WTC11 (cell line): ENCODE measurements around the gene FAM187B. TPM values are rescaled to one million over a fixed set of nuclear protein-coding genes. Genes with fewer than 3 reads are reported as not detected.

Experiments used
- ATAC-seq: fragments of 200-7000 bp; cut with Tn5 transposase; 2 replicates; pipeline ENCODE4 v1.10.0; 2021; ENCODE audit warnings: mild to moderate bottlenecking, moderate library complexity
- CTCF ChIA-PET: fragments of 300-600 bp; sonication (Branson Sonifier 250); formaldehyde crosslinking; loops from one replicate; lab custom pipeline; 2021; ENCODE audit warnings: antibody characterized with exemption; lab: Charles Lee
- POLR2A ChIA-PET: fragments of 350-600 bp; sonication (Branson Sonifier 250); formaldehyde crosslinking; loops from one replicate; lab custom pipeline; 2021; ENCODE audit warnings: antibody characterized with exemption; lab: Charles Lee
- DNase-seq: peaks from one replicate; pipeline ENCODE4 v3.0.0; 2021; ENCODE audit warnings: low spot score
- H3K27ac Mint-ChIP-seq: 2 replicates; pipeline ENCODE4 v1.8.0; 2021; ENCODE audit warnings: mixed read lengths
- H3K27me3 Mint-ChIP-seq: 2 replicates; pipeline ENCODE4 v1.8.0; 2021; ENCODE audit warnings: low read depth, mild to moderate bottlenecking, moderate library complexity, mixed read lengths
- H3K36me3 Mint-ChIP-seq: 2 replicates; pipeline ENCODE4 v1.8.0; 2021; ENCODE audit warnings: mixed read lengths
- H3K4me1 Mint-ChIP-seq: 2 replicates; pipeline ENCODE4 v1.8.0; 2022; ENCODE audit warnings: mixed read lengths
- H3K4me3 Mint-ChIP-seq: 2 replicates; pipeline ENCODE4 v1.8.0; 2021; ENCODE audit warnings: mild to moderate bottlenecking, moderate library complexity, mixed read lengths
- H3K9me3 Mint-ChIP-seq: 2 replicates; pipeline ENCODE4 v1.8.0; 2021; ENCODE audit warnings: mixed read lengths
- ARID4B ChIP-seq: sonication (generic); formaldehyde crosslinking; IDR thresholded peaks from 2 replicates; pipeline ENCODE4 v1.8.0; 2023; ENCODE audit warnings: missing genetic modification reagents, mild to moderate bottlenecking, borderline replicate concordance
- ATF6 ChIP-seq: sonication (generic); formaldehyde crosslinking; IDR thresholded peaks from 2 replicates; pipeline ENCODE4 v1.8.1; 2023; ENCODE audit warnings: mild to moderate bottlenecking, missing genetic modification reagents
- CREB1 ChIP-seq: sonication (generic); formaldehyde crosslinking; IDR thresholded peaks from 2 replicates; pipeline ENCODE4 v1.8.0; 2023; ENCODE audit warnings: mild to moderate bottlenecking, missing genetic modification reagents
- ESRRA ChIP-seq: sonication (generic); formaldehyde crosslinking; IDR thresholded peaks from 2 replicates; pipeline ENCODE4 v1.8.1; 2022; ENCODE audit warnings: mild to moderate bottlenecking, missing genetic modification reagents, borderline replicate concordance
- FOXK1 ChIP-seq: sonication (generic); formaldehyde crosslinking; IDR thresholded peaks from 2 replicates; pipeline ENCODE4 v1.8.0; 2022; ENCODE audit warnings: mild to moderate bottlenecking, moderate library complexity, missing genetic modification reagents
- GRHL2 ChIP-seq: fragments of 250-450 bp; sonication (Bioruptor Pico); IDR thresholded peaks from 2 replicates; pipeline ENCODE4 v1.8.0; 2022; ENCODE audit warnings: mild to moderate bottlenecking, moderate library complexity; ENCODE audit not compliant: insufficient replicate concordance, severe bottlenecking
- GTF2I ChIP-seq: fragments of 250-450 bp; sonication (Bioruptor Pico); conservative IDR thresholded peaks from 2 replicates; pipeline ENCODE4 v1.4.0; 2021; ENCODE audit warnings: mild to moderate bottlenecking
- JAZF1 ChIP-seq: fragments of 250-450 bp; sonication (Bioruptor Pico); IDR thresholded peaks from 2 replicates; pipeline ENCODE4 v1.9.0; 2021; ENCODE audit warnings: moderate library complexity, mild to moderate bottlenecking, inconsistent platforms
- KAT7 ChIP-seq: sonication (generic); formaldehyde crosslinking; IDR thresholded peaks from 2 replicates; pipeline ENCODE4 v1.8.1; 2023; ENCODE audit warnings: missing genetic modification reagents, mild to moderate bottlenecking, borderline replicate concordance
- MXD4 ChIP-seq: fragments of 250-450 bp; sonication (Bioruptor Pico); IDR thresholded peaks from 2 replicates; pipeline ENCODE4 v1.8.0; 2021; ENCODE audit warnings: mild to moderate bottlenecking, moderate library complexity, borderline replicate concordance
- MYBL2 ChIP-seq: sonication (generic); formaldehyde crosslinking; IDR thresholded peaks from 2 replicates; pipeline ENCODE4 v1.8.1; 2023; ENCODE audit warnings: mild to moderate bottlenecking, moderate library complexity, missing genetic modification reagents
- OVOL2 ChIP-seq: fragments of 250-450 bp; sonication (Bioruptor Pico); IDR thresholded peaks from 2 replicates; pipeline ENCODE4 v1.9.0; 2021; ENCODE audit warnings: mild to moderate bottlenecking, borderline replicate concordance
- SP1 ChIP-seq: sonication (generic); formaldehyde crosslinking; conservative IDR thresholded peaks from 2 replicates; pipeline ENCODE4 v1.8.1; 2022; ENCODE audit warnings: missing genetic modification reagents
- TCF7 ChIP-seq: sonication (generic); formaldehyde crosslinking; IDR thresholded peaks from 2 replicates; pipeline ENCODE4 v1.8.0; 2022; ENCODE audit warnings: mild to moderate bottlenecking, low read depth, missing genetic modification reagents, moderate library complexity
- TEAD1 ChIP-seq: sonication (generic); formaldehyde crosslinking; IDR thresholded peaks from 2 replicates; pipeline ENCODE4 v1.8.0; 2022; ENCODE audit warnings: mild to moderate bottlenecking, missing genetic modification reagents
- USF1 ChIP-seq: sonication (generic); formaldehyde crosslinking; IDR thresholded peaks from 2 replicates; pipeline ENCODE4 v1.8.0; 2022; ENCODE audit warnings: mild to moderate bottlenecking, missing genetic modification reagents
- ZNF138 ChIP-seq: sonication (generic); formaldehyde crosslinking; conservative IDR thresholded peaks from 2 replicates; pipeline ENCODE4 v1.8.1; 2022; ENCODE audit warnings: mild to moderate bottlenecking, moderate library complexity, missing genetic modification reagents
- ZNF317 ChIP-seq: sonication (generic); formaldehyde crosslinking; IDR thresholded peaks from 2 replicates; pipeline ENCODE4 v1.8.1; 2023; ENCODE audit warnings: low read depth, mild to moderate bottlenecking, moderate library complexity, missing genetic modification reagents, borderline replicate concordance
- ZNF396 ChIP-seq: fragments of 250-450 bp; sonication (Bioruptor Pico); IDR thresholded peaks from 2 replicates; pipeline ENCODE4 v1.8.0; 2021; ENCODE audit warnings: mild to moderate bottlenecking, moderate library complexity, borderline replicate concordance
- ZNF416 ChIP-seq: fragments of 250-450 bp; sonication (Bioruptor Pico); IDR thresholded peaks from 2 replicates; pipeline ENCODE4 v1.9.0; 2021; ENCODE audit warnings: mild to moderate bottlenecking, inconsistent platforms
- total RNA-seq: library from RNA; stranded (reverse); gene quantifications from 3 replicates; pipeline ENCODE4 v1.2.3, GENCODE V29; 2021
- TF ChIP-seq, protein P1 (sequence below): sonication (generic); formaldehyde crosslinking; IDR thresholded peaks from 2 replicates; pipeline ENCODE4 v1.8.1; 2023; ENCODE audit warnings: mild to moderate bottlenecking, moderate library complexity, missing genetic modification reagents
- TF ChIP-seq, protein P2 (sequence below): sonication (generic); formaldehyde crosslinking; IDR thresholded peaks from 2 replicates; pipeline ENCODE4 v1.8.0; 2023; ENCODE audit warnings: mild to moderate bottlenecking, missing genetic modification reagents

The FAM187B gene
- total RNA-seq, 1 experiment from 2014 or later, result 0.20 TPM

DNA sequence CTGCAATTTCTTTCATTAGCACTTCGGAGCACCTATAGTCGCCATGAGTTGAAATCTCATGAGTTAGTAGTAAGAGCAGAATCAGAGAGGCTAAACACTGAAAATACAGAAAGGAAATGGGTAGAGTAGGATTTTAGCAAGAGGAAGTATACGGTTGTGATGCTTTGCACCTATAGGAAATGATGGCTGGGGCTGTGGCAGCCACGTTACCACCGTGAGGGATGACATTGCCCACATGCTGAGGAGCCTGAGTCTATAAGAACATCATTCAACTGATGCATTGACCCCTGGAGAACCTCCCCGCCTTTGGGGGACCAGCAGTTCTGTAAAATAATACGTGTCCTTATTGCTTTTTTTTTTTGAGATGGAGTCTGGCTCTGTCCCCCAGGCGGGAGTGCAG lies 20.4 kb downstream of the FAM187B start (continued):
- TF ChIP-seq, protein P1, sequence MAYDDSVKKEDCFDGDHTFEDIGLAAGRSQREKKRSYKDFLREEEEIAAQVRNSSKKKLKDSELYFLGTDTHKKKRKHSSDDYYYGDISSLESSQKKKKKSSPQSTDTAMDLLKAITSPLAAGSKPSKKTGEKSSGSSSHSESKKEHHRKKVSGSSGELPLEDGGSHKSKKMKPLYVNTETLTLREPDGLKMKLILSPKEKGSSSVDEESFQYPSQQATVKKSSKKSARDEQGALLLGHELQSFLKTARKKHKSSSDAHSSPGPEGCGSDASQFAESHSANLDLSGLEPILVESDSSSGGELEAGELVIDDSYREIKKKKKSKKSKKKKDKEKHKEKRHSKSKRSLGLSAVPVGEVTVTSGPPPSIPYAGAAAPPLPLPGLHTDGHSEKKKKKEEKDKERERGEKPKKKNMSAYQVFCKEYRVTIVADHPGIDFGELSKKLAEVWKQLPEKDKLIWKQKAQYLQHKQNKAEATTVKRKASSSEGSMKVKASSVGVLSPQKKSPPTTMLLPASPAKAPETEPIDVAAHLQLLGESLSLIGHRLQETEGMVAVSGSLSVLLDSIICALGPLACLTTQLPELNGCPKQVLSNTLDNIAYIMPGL (CRISPR knock-in tag), result no peak
- TF ChIP-seq USF1 (CRISPR knock-in tag), result no peak
- no peak for TF ChIP-seq ZNF317 (CRISPR knock-in tag)
- TF ChIP-seq GRHL2, result no peak
- TF ChIP-seq ZNF396 (CRISPR knock-in tag), result no peak

DNA sequence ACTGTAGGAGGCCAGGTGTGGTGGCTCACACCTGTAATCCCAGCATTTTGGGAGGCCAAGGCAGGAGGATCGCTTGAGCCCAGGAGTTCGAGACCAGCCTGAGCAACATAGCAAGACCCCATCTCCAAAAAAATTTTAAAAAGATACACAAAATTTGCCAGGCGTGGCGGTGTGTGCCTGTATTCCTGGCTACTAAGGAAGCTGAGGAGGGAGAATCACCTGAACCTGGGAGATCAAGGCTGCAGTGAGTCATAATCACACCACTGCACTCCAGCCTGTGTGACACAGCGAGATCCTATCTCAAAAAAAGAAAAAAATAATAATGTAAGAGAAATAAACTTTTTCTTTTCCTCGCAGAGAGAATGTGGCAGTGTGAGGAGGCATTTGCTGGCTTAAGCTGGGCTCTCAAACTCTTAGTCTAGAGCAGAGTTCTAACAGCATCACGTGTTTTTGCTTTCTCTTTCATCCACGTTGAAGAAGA lies 21.1 kb downstream of the FAM187B start:
- Mint-ChIP-seq H3K27me3 (no peaks in the 10 kb centered on the region; the same call in 1 of the 2 replicates), H3K4me3 (no peak overlapping the region), H3K36me3 (0 out of 2 replicates have a peak, but pooled peaks cover 4% of the 10 kb centered on the region), H3K4me1 (peaks cover 39% of the 10 kb centered on the region), H3K27ac (no peak overlapping the region), H3K9me3 (peaks cover 10% of the 10 kb centered on the region)
- ChIA-PET CTCF (no interaction called here), POLR2A (no interaction called here)
- TF ChIP-seq ATF6 (CRISPR knock-in tag) (no peak), ZNF138 (CRISPR knock-in tag) (no peak), TCF7 (CRISPR knock-in tag) (no peak), JAZF1 (CRISPR knock-in tag) (no peak), SP1 (CRISPR knock-in tag) (no peak), OVOL2 (CRISPR knock-in tag) (no peak), KAT7 (no peak), MXD4 (CRISPR knock-in tag) (no peak), ESRRA (CRISPR knock-in tag) (no peak), TEAD1 (CRISPR knock-in tag) (no peak), GTF2I (CRISPR knock-in tag) (no peak), ZNF416 (CRISPR knock-in tag) (no peak)
- no peak for DNase-seq
- no peak for ATAC-seq

DNA sequence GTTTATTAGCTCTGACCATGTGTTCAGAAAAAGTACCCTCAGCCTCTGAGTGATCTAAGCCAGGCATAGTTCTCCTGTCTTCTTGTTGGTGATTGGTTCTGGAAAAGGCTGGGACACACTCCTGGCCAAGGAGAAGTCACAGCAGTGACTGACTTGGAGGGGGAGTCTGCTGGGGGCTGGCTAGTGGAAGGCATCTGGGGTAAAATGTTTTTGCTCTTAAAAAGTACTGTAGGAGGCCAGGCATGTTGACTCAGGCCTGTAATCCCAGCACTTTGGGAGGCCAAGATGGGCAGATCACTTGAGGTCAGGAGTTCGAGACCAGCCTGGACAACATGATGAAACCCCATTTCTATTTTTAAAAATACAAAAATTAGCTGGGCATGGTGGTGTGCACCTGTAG lies 21.7 kb downstream of the FAM187B start:
- ATAC-seq, result no peak
- ChIA-PET POLR2A (no interaction called here), CTCF (no interaction called here)
- H3K27me3 Mint-ChIP-seq, result no peaks in the 10 kb centered on the region; the same call in 1 of the 2 replicates
- peaks cover 43% of the 10 kb centered on the region for H3K4me1 Mint-ChIP-seq
- H3K4me3 Mint-ChIP-seq, result no peak overlapping the region
- DNase-seq, result no peak
- H3K27ac Mint-ChIP-seq, result 0 out of 2 replicates have a peak overlapping the region, but pooled peaks have one; percentile 41
- 0 out of 2 replicates have a peak, but pooled peaks cover 4% of the 10 kb centered on the region for H3K36me3 Mint-ChIP-seq
- H3K9me3 Mint-ChIP-seq, result peaks cover 10% of the 10 kb centered on the region
- TF ChIP-seq ZNF416 (CRISPR knock-in tag) (no peak), OVOL2 (CRISPR knock-in tag) (no peak), GRHL2 (no peak), ARID4B (CRISPR knock-in tag) (no peak), FOXK1 (no peak), ZNF317 (CRISPR knock-in tag) (no peak), CREB1 (no peak), MYBL2 (CRISPR knock-in tag) (no peak)
- TF ChIP-seq, protein P2, sequence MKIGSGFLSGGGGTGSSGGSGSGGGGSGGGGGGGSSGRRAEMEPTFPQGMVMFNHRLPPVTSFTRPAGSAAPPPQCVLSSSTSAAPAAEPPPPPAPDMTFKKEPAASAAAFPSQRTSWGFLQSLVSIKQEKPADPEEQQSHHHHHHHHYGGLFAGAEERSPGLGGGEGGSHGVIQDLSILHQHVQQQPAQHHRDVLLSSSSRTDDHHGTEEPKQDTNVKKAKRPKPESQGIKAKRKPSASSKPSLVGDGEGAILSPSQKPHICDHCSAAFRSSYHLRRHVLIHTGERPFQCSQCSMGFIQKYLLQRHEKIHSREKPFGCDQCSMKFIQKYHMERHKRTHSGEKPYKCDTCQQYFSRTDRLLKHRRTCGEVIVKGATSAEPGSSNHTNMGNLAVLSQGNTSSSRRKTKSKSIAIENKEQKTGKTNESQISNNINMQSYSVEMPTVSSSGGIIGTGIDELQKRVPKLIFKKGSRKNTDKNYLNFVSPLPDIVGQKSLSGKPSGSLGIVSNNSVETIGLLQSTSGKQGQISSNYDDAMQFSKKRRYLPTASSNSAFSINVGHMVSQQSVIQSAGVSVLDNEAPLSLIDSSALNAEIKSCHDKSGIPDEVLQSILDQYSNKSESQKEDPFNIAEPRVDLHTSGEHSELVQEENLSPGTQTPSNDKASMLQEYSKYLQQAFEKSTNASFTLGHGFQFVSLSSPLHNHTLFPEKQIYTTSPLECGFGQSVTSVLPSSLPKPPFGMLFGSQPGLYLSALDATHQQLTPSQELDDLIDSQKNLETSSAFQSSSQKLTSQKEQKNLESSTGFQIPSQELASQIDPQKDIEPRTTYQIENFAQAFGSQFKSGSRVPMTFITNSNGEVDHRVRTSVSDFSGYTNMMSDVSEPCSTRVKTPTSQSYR (CRISPR knock-in tag), result no peak
